HL-60 (cell line): ENCODE results near the gene TMEM156.

Source experiments
- DNase-seq, 2 experiments: peaks; one replicate each; pipeline ENCODE4 v3.0.0-alpha.2; 2010 to 2020; ENCODE audit warnings: low read depth in 1 of 2, low spot score in 1 of 2
- H3K27ac ChIP-seq: fragments of 250-450 bp; sonication (Bioruptor Pico); replicated peaks from 2 replicates; pipeline ENCODE4 v1.5.1; 2020; ENCODE audit warnings: mild to moderate bottlenecking, moderate library complexity
- H3K27me3 ChIP-seq: fragments of 250-450 bp; sonication (Bioruptor Pico); 2 replicates; pipeline ENCODE4 v1.5.1; 2021; ENCODE audit warnings: mild to moderate bottlenecking, moderate library complexity; ENCODE audit not compliant: insufficient read depth, poor library complexity, severe bottlenecking
- H3K4me3 ChIP-seq: replicated peaks from 2 replicates; pipeline ENCODE4 v1.5.1; 2011; ENCODE audit warnings: mild to moderate bottlenecking, control low read depth, low read length; ENCODE audit not compliant: insufficient read depth
- GABPA ChIP-seq: IDR thresholded peaks from 2 replicates; pipeline ENCODE4 v1.6.1; 2012; ENCODE audit warnings: low read depth
- POLR2AphosphoS5 ChIP-seq: IDR thresholded peaks from 2 replicates; pipeline ENCODE4 v1.6.1; 2012; ENCODE audit warnings: low read depth
- REST ChIP-seq: IDR thresholded peaks from 2 replicates; pipeline ENCODE4 v1.6.1; 2012; ENCODE audit warnings: low read depth; ENCODE audit not compliant: insufficient replicate concordance
- SPI1 ChIP-seq: IDR thresholded peaks from 2 replicates; pipeline ENCODE4 v1.6.1; 2012; ENCODE audit warnings: low read depth, mild to moderate bottlenecking, borderline replicate concordance
- TF ChIP-seq, protein P1 (sequence below): IDR thresholded peaks from one replicate; pipeline ENCODE4 v1.5.1; 2011; ENCODE audit warnings: low read length, control low read depth, inconsistent platforms; ENCODE audit not compliant: insufficient read depth

The TMEM156 gene

DNA sequence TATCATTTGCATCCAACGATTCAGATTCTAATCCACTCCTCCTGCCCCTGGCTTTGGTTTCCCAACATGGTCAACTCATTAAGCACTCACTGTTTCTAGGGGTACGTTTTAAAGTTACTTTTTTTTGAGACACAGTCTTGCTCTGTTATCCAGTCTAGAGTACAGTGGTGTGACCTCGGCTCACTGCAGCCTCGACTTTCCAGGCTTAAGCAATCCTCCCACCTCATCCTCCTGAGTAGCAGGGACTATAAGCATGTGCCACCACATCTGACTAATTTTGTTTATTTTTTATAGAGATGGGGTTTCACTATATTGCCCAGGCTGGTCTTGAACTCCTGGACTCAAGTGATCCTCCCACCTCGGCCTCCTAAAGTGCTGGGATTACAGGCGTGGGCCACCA, 48.9 kb downstream of the TMEM156 start:
- DNase-seq, result no peak

GRCh38 chr4:38982361-38983095, 49.7 kb downstream of the TMEM156 start:
- Histone ChIP-seq H3K27me3 (no peaks in the 10 kb centered on the region), H3K27ac (no peak overlapping the region), H3K4me3 (no peak overlapping the region)
- no peak for DNase-seq
- no peak for TF ChIP-seq GABPA
- no peak for TF ChIP-seq POLR2AphosphoS5
- TF ChIP-seq, protein P1, sequence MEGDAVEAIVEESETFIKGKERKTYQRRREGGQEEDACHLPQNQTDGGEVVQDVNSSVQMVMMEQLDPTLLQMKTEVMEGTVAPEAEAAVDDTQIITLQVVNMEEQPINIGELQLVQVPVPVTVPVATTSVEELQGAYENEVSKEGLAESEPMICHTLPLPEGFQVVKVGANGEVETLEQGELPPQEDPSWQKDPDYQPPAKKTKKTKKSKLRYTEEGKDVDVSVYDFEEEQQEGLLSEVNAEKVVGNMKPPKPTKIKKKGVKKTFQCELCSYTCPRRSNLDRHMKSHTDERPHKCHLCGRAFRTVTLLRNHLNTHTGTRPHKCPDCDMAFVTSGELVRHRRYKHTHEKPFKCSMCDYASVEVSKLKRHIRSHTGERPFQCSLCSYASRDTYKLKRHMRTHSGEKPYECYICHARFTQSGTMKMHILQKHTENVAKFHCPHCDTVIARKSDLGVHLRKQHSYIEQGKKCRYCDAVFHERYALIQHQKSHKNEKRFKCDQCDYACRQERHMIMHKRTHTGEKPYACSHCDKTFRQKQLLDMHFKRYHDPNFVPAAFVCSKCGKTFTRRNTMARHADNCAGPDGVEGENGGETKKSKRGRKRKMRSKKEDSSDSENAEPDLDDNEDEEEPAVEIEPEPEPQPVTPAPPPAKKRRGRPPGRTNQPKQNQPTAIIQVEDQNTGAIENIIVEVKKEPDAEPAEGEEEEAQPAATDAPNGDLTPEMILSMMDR, result no peak

More for the DNA sequence above, 48.9 kb downstream of the TMEM156 start:
- H3K27ac ChIP-seq, result no peak overlapping the region
- no peaks in the 10 kb centered on the region for H3K27me3 ChIP-seq
- H3K4me3 ChIP-seq, result no peak overlapping the region
- no peak for TF ChIP-seq GABPA
- TF ChIP-seq, protein P1, result no peak
- no peak for TF ChIP-seq POLR2AphosphoS5
- no peak for TF ChIP-seq SPI1
- TF ChIP-seq REST, result no peak

DNA sequence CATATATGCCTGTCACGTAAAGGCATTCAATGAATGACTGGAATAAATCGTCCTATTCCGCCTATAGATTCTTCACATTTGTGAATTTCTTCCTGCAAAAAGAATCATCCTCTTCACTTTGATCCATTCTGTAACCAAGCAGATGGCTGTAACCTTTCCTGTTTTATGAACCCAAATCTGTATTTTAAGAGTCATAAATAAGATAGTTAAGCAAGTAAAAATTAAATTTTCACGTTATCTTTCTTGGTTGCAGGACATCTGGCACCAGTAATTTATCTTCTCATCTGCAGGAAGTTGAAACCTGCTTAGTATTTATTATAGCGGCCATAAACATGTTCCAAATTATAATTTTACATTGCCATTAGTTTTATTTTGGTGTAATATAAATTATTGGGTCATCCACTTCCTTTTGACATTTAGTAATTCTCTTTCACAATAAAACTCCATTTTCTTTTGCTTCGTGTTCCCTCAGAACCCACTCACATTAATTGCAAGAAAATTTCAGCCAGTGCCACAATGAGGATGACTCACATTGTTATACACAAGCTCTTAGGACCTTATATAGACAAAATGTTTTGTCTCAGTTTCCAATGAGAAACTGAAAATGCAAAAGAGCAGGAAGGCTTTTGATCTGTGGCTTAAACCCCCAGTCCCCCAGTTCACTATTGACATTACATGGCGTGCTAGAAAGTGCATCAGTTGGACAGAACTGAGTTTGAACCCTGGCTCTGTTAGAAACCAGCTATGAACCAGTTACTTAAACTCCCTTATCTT, 51.1 kb downstream of the TMEM156 start:
- no peak overlapping the region for H3K27ac ChIP-seq
- H3K4me3 ChIP-seq, result no peak overlapping the region
- TF ChIP-seq SPI1 (no peak), GABPA (no peak), POLR2AphosphoS5 (no peak), REST (no peak)
- TF ChIP-seq, protein P1, result no peak
- DNase-seq, result peak in 1 of 2 experiments; percentile 8
- no peaks in the 10 kb centered on the region for H3K27me3 ChIP-seq
